PC-9 (cell line): Measurements from ENCODE around the gene PTGER3. TPM values are rescaled to one million over a fixed set of nuclear protein-coding genes. Genes with fewer than 3 reads are reported as not detected.

Source experiments
- BruUV-seq: library from RNA; stranded (reverse); fragments of 400-500 nt; replicated peaks from 2 replicates; lab custom pipeline; 2021; lab: Mats Ljungman, UMichigan
- CTCF ChIA-PET: fragments of 300-600 bp; sonication (Branson Sonifier 250); formaldehyde crosslinking; loops from one replicate; lab custom pipeline; 2022; ENCODE audit warnings: antibody characterized with exemption; lab: Charles Lee
- POLR2A ChIA-PET: fragments of 300-600 bp; sonication (Branson Sonifier 250); formaldehyde crosslinking; loops from one replicate; lab custom pipeline; 2022; ENCODE audit warnings: antibody characterized with exemption; ENCODE audit not compliant: unreplicated experiment; lab: Charles Lee
- DNase-seq, 2 experiments: peaks; one replicate each; pipeline versions ENCODE4 v3.0.0 to v3.0.0-alpha.2; 2015 to 2022; ENCODE audit warnings: mixed read lengths in 1 of 2
- H2AFZ ChIP-seq: fragments of 200-600 bp; sonication (generic); 2 replicates; pipeline ENCODE4 v1.8.1; 2017; ENCODE audit warnings: antibody characterized with exemption
- H3F3A ChIP-seq: fragments of 200-600 bp; sonication (generic); 2 replicates; pipeline ENCODE4 v1.8.1; 2017; ENCODE audit warnings: antibody characterized with exemption, mild to moderate bottlenecking, low read depth; ENCODE audit not compliant: insufficient read depth
- H3K27ac ChIP-seq: fragments of 200-600 bp; sonication (generic); 2 replicates; pipeline ENCODE4 v1.6.1; 2016; ENCODE audit warnings: mixed run types
- H3K27me3 ChIP-seq: fragments of 200-600 bp; sonication (generic); 2 replicates; pipeline ENCODE4 v1.6.1; 2016; ENCODE audit warnings: low read depth, mixed run types; ENCODE audit not compliant: insufficient read depth
- H3K36me3 ChIP-seq: fragments of 200-600 bp; sonication (generic); 2 replicates; pipeline ENCODE4 v1.6.1; 2016; ENCODE audit warnings: low read depth, mixed run types
- H3K4me1 ChIP-seq: fragments of 200-600 bp; sonication (generic); replicated peaks from 2 replicates; pipeline ENCODE4 v1.6.1; 2016; ENCODE audit warnings: mixed run types; ENCODE audit not compliant: insufficient read depth
- H3K4me2 ChIP-seq: fragments of 200-600 bp; sonication (generic); 2 replicates; pipeline ENCODE4 v1.6.1; 2017; ENCODE audit warnings: mixed run types
- H3K4me3 ChIP-seq: fragments of 200-600 bp; sonication (generic); 2 replicates; pipeline ENCODE4 v1.6.1; 2016; ENCODE audit warnings: mixed run types
- H3K79me2 ChIP-seq: fragments of 200-600 bp; sonication (generic); 2 replicates; pipeline ENCODE4 v1.6.1; 2017; ENCODE audit warnings: low read depth, mixed run types
- H3K9me2 ChIP-seq: fragments of 200-600 bp; sonication (generic); 2 replicates; pipeline ENCODE4 v1.8.1; 2017; ENCODE audit warnings: mild to moderate bottlenecking; ENCODE audit not compliant: insufficient read depth
- H3K9me3 ChIP-seq: fragments of 200-600 bp; sonication (generic); 2 replicates; pipeline ENCODE4 v1.8.1; 2016; ENCODE audit warnings: low read depth; ENCODE audit not compliant: insufficient read depth
- H4K20me1 ChIP-seq: fragments of 200-600 bp; sonication (generic); 2 replicates; pipeline ENCODE4 v1.8.1; 2017; ENCODE audit not compliant: insufficient read depth
- EZH2 ChIP-seq: fragments of 200-600 bp; sonication (generic); IDR thresholded peaks from 2 replicates; pipeline ENCODE4 v1.8.0; 2017; ENCODE audit warnings: antibody characterized with exemption, low read depth
- intact Hi-C: fragments of 100-400 bp; cut with micrococcal nuclease; formaldehyde crosslinking; loops from one replicate; pipeline ENCODE4 v1.10.0; 2022; ENCODE audit not compliant: unreplicated experiment
- total RNA-seq: library from RNA; stranded (reverse); gene quantifications from 2 replicates; pipeline ENCODE4 v1.2.3, GENCODE V29; 2021
- TF ChIP-seq, protein P1 (sequence below): fragments of 200-600 bp; sonication (generic); conservative IDR thresholded peaks from 2 replicates; pipeline ENCODE4 v1.6.1; 2017; ENCODE audit warnings: mixed run types, antibody characterized with exemption, mild to moderate bottlenecking, moderate library complexity

PTGER3 gene
- total RNA-seq, 1 experiment from 2014 or later: 0.13 TPM

- Histone ChIP-seq H2AFZ (no peak overlapping the region), H3K4me3 (no peak overlapping the region), H3K4me1 (no peaks in the 10 kb centered on the region), H3K27ac (no peak overlapping the region), H3K36me3 (peaks cover 92% of the 10 kb centered on the region), H3K79me2 (0 out of 2 replicates have a peak, but pooled peaks cover 9% of the 10 kb centered on the region), H3K4me2 (no peak overlapping the region), H3K9me3 (no peaks in the 10 kb centered on the region), H3F3A (peaks cover 34% of the 10 kb centered on the region), H3K27me3 (no peaks in the 10 kb centered on the region), H3K9me2 (no peaks in the 10 kb centered on the region), H4K20me1 (peaks cover 55% of the 10 kb centered on the region)
- ChIA-PET CTCF (no interaction called here), POLR2A (no interaction called here)
- TF ChIP-seq, protein P1, sequence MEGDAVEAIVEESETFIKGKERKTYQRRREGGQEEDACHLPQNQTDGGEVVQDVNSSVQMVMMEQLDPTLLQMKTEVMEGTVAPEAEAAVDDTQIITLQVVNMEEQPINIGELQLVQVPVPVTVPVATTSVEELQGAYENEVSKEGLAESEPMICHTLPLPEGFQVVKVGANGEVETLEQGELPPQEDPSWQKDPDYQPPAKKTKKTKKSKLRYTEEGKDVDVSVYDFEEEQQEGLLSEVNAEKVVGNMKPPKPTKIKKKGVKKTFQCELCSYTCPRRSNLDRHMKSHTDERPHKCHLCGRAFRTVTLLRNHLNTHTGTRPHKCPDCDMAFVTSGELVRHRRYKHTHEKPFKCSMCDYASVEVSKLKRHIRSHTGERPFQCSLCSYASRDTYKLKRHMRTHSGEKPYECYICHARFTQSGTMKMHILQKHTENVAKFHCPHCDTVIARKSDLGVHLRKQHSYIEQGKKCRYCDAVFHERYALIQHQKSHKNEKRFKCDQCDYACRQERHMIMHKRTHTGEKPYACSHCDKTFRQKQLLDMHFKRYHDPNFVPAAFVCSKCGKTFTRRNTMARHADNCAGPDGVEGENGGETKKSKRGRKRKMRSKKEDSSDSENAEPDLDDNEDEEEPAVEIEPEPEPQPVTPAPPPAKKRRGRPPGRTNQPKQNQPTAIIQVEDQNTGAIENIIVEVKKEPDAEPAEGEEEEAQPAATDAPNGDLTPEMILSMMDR: no peak
- TF ChIP-seq EZH2: no peak
- no TSS peak for BruUV-seq
- intact Hi-C loops: no loop called here
- no peak for DNase-seq
These were observed 21.0 kb upstream of the PTGER3 start for GRCh38 chr1:71068325-71069240.

DNA sequence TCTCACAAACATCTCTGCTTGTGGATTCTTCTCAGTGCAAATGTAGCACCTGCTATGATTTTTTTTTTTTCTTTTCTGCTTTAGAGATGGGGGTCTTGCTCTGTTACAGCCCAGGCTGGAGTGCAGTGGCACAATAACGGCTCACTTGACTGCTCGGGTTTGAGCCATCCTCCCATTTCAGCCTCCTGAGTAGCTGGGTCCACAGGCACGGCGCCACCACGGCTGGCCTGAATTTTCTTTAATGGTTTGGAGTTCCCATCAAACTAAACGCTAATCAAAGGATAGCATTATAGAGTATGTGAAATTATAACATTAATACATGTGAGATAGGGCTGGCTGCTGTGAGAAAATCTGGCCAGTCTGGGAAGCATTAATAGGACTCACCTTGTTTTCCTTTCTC, 7.2 kb upstream of the PTGER3 start:
- no peak for TF ChIP-seq EZH2
- TF ChIP-seq, protein P1: no peak
- CTCF ChIA-PET: no interaction called here
- POLR2A ChIA-PET: no interaction called here

DNA sequence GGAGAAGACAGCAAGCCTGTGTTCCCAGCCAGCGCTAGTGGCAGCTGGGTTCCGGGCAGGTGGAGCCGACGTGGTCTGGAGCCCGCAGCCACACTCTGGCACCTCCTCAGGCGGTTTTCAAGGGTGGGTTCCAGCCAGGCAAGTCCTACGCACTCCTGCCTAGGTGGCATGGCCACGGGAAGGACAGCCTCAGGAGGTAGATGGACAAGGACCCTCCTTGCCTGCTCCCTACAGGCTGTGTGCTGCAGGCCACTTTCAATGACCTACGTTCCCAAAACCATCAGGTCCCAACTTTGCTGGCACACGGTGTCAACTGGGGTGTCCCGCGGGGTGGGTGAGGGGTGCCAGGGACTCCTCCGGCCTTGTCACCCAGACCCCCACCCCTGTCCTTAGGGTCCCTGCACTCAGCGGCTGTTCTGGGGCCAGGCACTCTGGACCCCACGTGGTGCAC, 6.7 kb upstream of the PTGER3 start:
- no peak overlapping the region for H3K4me2 ChIP-seq
- H3K36me3 ChIP-seq: no peaks in the 10 kb centered on the region
- TF ChIP-seq EZH2: no peak
- TF ChIP-seq, protein P1: no peak
- intact Hi-C loops: loop anchor here (5.0 kb wide), 2 partner anchors 367 to 1157 kb away; no protein-coding TSS in a partner anchor
- no peak overlapping the region for H3K27ac ChIP-seq
- no peaks in the 10 kb centered on the region for H3K9me3 ChIP-seq
- H3K9me2 ChIP-seq: no peaks in the 10 kb centered on the region
- no peaks in the 10 kb centered on the region for H3K27me3 ChIP-seq
- no TSS peak for BruUV-seq
- no peak overlapping the region for H2AFZ ChIP-seq
- H4K20me1 ChIP-seq: 0 out of 2 replicates have a peak, but pooled peaks cover 5% of the 10 kb centered on the region
- H3K79me2 ChIP-seq: no peaks in the 10 kb centered on the region
- ChIA-PET CTCF (no interaction called here), POLR2A (no interaction called here)
- H3F3A ChIP-seq: peaks cover 23% of the 10 kb centered on the region; the same call in 1 of the 2 replicates
- no peaks in the 10 kb centered on the region for H3K4me1 ChIP-seq
- no peak for DNase-seq
- no peak overlapping the region for H3K4me3 ChIP-seq

More for the DNA sequence above, 7.2 kb upstream of the PTGER3 start:
- no peaks in the 10 kb centered on the region for H3K79me2 ChIP-seq
- H3K4me1 ChIP-seq: no peaks in the 10 kb centered on the region
- H3K4me2 ChIP-seq: no peak overlapping the region
- H3F3A ChIP-seq: peaks cover 23% of the 10 kb centered on the region; the same call in 1 of the 2 replicates
- intact Hi-C loops: loop anchor here (5.0 kb wide), 2 partner anchors 367 to 1157 kb away; no protein-coding TSS in a partner anchor
- no peaks in the 10 kb centered on the region for H3K9me2 ChIP-seq
- no peak overlapping the region for H3K27ac ChIP-seq
- H4K20me1 ChIP-seq: 0 out of 2 replicates have a peak, but pooled peaks cover 5% of the 10 kb centered on the region
- BruUV-seq: no TSS peak
- DNase-seq: no peak
- no peaks in the 10 kb centered on the region for H3K9me3 ChIP-seq
- no peaks in the 10 kb centered on the region for H3K36me3 ChIP-seq
- no peak overlapping the region for H3K4me3 ChIP-seq
- H3K27me3 ChIP-seq: no peaks in the 10 kb centered on the region
- H2AFZ ChIP-seq: no peak overlapping the region
